Measurements from ENCODE around the gene DENND2A. TPM values are rescaled to one million over a fixed set of nuclear protein-coding genes. Genes with fewer than 3 reads are reported as not detected.
"Not testable (repeated sequence)": the region's sequence is repeated elsewhere in the genome, so short reads cannot be mapped to it uniquely, and the experiment has no call there.

DENND2A gene
- total RNA-seq, 1 experiment from 2014 or later = 7.9 TPM

- in situ Hi-C loops (cut with HindIII; ENCODE audit: low sequenced_read_pairs) = no loop called here
- DNase-seq (ENCODE audit: low spot score) = no peak
Measured at GRCh38 chr7:140537750-140538482, 102.7 kb downstream of the DENND2A start.

GRCh38 chr7:140534743-140535142 is 105.9 kb downstream of the DENND2A start:
- no peak for DNase-seq (ENCODE audit: low spot score)
- in situ Hi-C loops (cut with HindIII; ENCODE audit: low sequenced_read_pairs) = no loop called here

GRCh38 chr7:140533394-140533872 is 107.2 kb downstream of the DENND2A start:
- no peak for DNase-seq (ENCODE audit: low spot score)
- in situ Hi-C loops (cut with HindIII; ENCODE audit: low sequenced_read_pairs) = no loop called here

- DNase-seq (ENCODE audit: low spot score); in situ Hi-C loops (cut with HindIII; ENCODE audit: low sequenced_read_pairs): not testable (repeated sequence)
Measured at GRCh38 chr7:140529428-140529827, 111.2 kb downstream of the DENND2A start.

DNA sequence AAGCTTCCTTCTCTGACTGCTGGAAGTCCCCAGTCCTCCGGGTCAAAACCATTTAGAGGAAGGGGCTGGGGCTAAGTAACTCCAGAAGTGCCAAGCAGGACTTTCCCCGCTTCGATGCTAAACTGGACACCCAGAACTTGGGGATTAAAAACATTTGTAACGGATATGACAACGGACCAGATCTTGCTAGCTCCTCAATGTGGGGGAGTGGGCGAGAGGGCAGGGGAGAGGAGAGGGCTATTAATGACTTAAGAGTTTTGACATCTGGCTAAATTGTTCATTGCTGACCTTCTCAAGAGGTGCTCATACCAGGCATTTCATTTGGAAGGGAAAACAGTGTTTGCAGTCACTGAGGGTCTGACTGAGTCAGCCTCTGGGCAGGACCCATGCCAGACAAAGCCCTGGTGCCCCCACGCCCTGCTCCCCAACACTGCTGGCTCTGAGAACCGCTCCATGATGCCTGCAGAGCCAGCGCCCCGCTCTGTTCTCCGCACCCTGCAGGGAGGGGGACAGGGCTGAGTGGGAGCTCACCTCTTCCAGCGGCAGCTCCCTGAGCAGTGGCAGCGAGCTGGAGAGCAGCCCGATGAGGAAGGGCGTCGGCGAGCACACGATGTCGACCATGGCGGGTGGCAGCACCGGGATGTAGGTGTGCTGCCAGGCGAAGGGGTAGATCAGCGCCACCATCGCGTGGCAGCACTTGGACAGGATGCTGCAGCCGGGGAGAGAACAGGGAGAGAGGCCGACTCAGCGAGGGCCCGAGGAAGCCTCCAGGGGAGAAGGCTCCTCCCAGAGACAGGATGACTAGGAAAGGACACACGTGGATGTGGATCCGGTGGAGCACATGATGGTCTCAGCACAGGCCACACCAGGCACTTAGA is 113.6 kb downstream of the DENND2A start:
- no peak for DNase-seq (ENCODE audit: low spot score)
- in situ Hi-C loops (cut with HindIII; ENCODE audit: low sequenced_read_pairs) = no loop called here

DNA sequence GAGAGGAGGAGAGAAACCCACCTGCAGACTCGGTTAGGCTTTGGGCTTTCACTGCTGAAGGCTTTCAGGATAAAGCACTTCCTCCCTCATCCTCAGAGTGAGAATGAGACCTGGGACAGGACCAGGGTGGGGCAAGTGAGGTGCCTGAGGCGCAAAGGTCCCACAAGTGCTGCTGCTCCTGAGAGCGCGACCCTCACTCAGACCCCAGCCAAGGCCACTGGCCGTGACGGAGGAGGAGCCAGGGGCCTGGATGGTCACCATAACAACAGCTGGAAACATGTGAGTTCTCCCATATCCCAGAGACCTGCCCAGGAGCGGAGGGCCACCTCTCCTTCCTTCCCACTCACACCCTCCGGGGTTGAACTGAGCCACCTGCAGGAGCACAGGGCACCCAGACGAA is 114.4 kb downstream of the DENND2A start:
- in situ Hi-C loops (cut with HindIII; ENCODE audit: low sequenced_read_pairs) = no loop called here
- no peak for DNase-seq (ENCODE audit: low spot score)

GRCh38 chr7:140525743-140526142 is 114.9 kb downstream of the DENND2A start:
- DNase-seq (ENCODE audit: low spot score) = no peak
- in situ Hi-C loops (cut with HindIII; ENCODE audit: low sequenced_read_pairs) = no loop called here

DNA sequence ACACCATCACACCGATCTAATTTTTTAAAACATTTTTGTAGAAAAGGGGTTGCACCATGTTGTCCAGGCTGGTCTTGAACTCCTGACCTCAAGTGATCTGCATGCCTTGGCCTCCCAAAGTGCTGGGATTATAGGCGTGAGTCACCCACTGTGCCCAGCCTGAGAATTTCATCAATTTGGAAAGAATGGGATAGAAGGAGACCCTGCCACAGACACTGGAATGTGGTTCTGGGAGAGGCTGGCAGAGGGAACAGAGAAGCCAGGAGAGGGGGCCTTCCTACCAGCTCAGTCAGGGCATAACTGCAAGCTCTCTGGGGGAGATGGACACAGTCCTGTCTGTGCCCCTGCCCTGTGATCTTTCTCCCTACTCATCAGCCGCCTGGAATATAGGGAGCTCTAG is 119.2 kb downstream of the DENND2A start:
- no peak for DNase-seq (ENCODE audit: low spot score)
- in situ Hi-C loops (cut with HindIII; ENCODE audit: low sequenced_read_pairs) = no loop called here

- in situ Hi-C loops (cut with HindIII; ENCODE audit: low sequenced_read_pairs) = no loop called here
- DNase-seq (ENCODE audit: low spot score) = no peak
Measured at GRCh38 chr7:140519007-140519399, 121.6 kb downstream of the DENND2A start.

DNA sequence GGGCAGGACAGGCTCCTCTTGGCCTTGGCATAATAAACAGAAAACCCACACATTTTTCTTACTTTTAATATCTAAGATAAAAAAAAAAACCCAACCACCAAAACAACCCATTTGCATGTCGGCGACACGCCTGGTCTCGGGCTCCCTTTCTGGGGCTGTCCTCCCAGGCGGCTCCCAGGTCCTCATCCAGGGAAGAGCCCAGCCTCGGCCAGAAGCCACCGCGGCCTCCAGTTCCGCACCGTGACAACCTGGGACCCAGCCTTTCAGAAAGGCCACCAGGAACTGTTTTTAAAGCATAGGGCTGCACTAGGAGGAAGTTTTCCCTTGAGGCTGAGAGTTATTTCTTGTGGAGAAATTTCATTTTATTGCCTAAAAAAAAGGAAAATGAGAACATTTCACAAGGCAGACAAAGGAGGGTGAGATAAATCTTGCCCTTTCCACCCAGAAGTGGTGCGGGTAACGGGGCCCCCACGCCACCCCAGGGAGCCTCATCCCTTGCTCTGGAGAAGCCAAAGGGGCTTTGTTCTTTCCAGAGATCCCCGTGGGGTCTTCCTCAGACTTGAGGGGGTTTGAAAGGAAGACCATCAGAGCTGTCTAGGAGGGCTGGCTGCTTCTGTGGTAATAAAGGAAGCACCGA is 122.1 kb downstream of the DENND2A start:
- in situ Hi-C loops (cut with HindIII; ENCODE audit: low sequenced_read_pairs) = no loop called here
- no peak for DNase-seq (ENCODE audit: low spot score)

DNA sequence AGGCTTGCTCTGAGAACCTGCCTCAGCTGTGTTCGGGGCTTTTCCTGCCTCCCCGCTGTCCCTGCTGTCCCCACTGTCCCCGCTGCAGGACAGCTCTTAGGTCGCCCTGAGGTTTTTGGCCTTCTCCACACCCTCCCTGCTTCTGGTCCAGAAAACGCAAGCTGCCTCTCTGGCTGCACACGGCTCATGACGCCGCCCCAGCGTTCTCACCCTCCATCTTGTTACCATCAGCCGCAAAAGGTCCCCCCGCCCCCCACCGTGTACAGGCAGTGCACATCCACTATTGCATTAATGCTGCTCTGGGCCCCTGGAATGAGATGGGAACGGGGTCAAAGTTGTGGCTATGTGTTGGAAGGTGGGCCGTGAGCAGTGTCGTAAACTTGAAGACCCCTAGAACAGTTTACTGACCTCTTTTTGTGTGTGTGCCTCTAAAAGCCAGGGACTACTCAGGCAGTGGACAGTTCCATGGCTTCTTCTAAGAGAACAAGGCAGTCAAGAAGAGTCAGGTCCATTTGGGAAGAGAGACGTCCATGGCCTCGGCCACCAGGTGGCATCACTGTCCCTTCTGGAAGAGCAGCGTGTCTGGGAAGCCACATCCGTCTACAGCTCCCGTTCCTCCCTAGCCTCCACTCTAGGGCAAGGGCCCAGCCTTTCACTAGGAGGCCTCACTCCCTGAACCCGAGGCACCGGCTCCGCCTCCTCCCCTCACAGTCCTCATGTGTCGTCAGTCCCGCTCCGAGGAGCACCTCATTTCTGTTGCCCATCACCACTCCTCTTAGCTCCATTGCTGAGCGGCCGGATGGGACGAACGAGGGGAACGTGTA is 122.9 kb downstream of the DENND2A start:
- in situ Hi-C loops (cut with HindIII; ENCODE audit: low sequenced_read_pairs) = no loop called here
- peak; percentile 91 for DNase-seq (ENCODE audit: low spot score)

DNA sequence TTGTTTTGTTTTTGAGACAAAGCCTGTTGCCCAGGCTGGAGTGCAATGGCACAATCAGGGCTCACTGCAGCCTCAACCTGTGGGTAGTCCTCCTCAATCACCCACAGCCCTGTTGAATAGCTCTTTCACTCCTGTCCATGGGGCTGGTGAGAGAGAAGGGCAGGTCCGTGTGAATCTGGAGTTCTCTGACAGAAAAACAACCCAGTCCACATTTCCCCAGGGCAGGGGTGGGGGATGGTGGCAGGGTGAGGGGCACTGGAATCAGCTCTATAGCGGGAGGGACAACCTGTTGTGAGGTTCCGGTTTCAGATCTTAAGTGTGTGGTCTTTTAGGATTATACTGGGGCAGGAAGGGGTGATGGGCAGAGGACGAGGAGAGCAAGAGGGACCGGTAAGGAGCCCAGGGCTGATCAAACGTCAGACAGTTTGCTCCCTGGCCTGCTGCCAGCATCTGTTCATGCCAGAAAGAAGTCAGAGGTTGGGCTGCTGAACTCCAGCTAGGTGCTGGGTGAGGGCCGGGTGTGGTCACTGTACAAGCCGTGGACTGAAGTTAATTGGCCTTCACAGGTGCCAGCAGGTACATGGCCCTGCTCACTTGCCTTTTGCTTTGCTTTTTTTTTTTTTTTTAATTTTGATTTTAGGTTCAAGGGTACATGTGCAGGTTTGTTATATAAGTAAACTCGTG is 128.2 kb downstream of the DENND2A start:
- in situ Hi-C loops (cut with HindIII; ENCODE audit: low sequenced_read_pairs) = no loop called here
- no peak for DNase-seq (ENCODE audit: low spot score)

DNA sequence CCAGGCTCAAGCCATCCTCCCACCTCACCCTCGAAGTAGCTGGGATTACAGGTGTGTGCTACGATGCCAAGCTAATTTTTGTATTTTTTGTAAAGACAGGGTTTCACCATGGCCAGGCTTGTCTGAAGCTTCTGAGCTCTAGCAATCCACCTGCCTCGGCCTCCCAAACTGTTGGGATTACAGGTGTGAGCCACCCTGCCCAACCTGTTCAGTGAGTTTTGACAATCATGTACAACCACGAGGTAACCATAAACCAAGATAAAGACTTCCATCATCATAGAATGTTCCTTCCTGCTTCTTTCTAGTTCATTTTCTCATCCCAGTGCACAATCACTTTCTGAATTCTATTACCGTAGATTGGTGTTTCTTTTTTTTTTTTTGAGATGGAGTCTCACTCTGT is 130.8 kb downstream of the DENND2A start:
- in situ Hi-C loops (cut with HindIII; ENCODE audit: low sequenced_read_pairs) = no loop called here
- no peak for DNase-seq (ENCODE audit: low spot score)

DNA sequence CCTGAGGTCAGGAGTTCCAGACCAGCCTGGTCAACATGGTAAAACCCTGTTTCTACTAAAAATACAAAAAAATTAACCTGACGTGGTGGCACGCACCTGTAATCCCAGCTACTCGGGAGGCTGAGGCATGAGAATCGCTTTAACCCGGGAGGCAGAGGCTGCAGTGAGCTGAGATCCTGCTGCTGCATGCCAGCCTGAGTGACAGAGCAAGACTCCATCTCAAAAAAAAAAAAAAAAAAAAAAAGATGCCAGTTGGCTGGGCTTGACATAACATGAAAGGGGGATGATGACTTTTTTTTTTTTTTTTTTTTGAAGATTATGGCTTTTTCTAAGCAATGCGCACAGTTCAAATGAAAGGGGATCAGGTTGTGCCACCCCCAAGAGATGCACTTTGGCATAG is 133.1 kb downstream of the DENND2A start:
- DNase-seq (ENCODE audit: low spot score); in situ Hi-C loops (cut with HindIII; ENCODE audit: low sequenced_read_pairs): not testable (repeated sequence)

DNA sequence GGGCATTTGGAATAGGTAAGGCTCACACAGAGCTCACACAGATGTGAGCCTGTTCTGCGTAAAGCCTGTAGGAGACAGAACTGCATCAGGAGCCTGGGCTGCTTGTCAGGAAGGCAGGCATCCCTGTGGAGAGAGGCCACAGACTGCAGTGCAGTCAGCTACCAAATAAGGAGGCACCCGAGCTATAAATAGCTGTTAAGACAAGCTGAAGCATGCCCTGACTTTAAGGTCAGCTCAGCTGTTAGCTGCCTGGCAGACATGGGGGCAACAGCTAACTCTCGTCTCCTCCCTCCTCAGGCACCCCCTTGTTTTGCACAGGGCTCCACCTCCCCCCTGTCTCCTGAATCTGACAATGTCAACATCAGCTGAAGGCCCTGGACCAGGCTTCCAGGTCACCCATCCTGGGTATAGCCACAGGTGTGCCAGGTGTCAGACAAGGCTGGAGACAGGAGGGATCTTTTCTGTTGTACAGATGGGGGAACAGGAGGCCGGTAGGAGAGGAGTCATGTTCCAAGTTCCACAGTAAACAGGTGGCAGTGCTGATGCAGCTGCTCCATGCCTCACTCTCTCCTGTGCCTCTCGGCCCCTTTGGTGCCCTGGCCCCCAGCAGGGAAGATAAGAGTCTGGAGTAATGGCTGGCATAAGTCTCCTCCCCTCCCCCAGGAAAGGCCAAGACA is 133.7 kb downstream of the DENND2A start:
- peak; percentile 8 for DNase-seq (ENCODE audit: low spot score)

GRCh38 chr7:140501966-140502365 is 138.6 kb downstream of the DENND2A start:
- in situ Hi-C loops (cut with HindIII; ENCODE audit: low sequenced_read_pairs) = no loop called here
- DNase-seq (ENCODE audit: low spot score) = no peak

More for the DNA sequence above, 133.7 kb downstream of the DENND2A start:
- in situ Hi-C loops (cut with HindIII; ENCODE audit: low sequenced_read_pairs) = no loop called here

- in situ Hi-C loops (cut with HindIII; ENCODE audit: low sequenced_read_pairs); DNase-seq (ENCODE audit: low spot score): not testable (repeated sequence)
Measured at GRCh38 chr7:140497807-140498206, 142.8 kb downstream of the DENND2A start.

- DNase-seq (ENCODE audit: low spot score) = no peak
- in situ Hi-C loops (cut with HindIII; ENCODE audit: low sequenced_read_pairs) = no loop called here
Measured at GRCh38 chr7:140497241-140497769, 143.3 kb downstream of the DENND2A start.
